ENCODE measurements around the gene DMRTB1. TPM values are rescaled to one million over a fixed set of nuclear protein-coding genes. Genes with fewer than 3 reads are reported as not detected.

The DMRTB1 gene
- polyA plus RNA-seq, 1 donor from 2014 or later = not detected

DNA sequence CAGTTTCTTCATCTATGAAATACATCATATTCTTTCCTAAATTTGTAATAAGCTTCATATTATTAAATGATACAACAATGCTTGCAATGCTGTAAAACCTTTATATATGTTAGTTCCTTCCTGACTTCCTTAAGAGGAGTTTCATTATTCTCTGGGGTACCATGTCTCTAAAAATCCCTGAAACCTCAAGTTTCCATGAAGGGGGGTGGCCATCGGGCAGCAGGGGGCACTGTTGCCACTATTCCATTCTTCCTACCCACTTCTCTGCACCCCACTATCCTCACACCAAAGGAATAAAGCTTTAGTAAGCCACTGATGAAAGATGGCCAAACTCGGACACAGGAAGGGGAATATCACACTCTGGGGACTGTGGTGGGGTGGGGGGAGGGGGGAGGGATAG is 9.0 kb upstream of the DMRTB1 start:
- TF ChIP-seq RAD21 (conservative IDR thresholded peaks at IDR 0.05) (no peak), SMC3 (conservative IDR thresholded peaks at IDR 0.05; ENCODE audit: poor library complexity) (no peak), EZH2 (IDR thresholded peaks at IDR 0.05; ENCODE audit: borderline replicate concordance, insufficient read depth, low read length, poor library complexity, severe bottlenecking) (no peak), POLR2AphosphoS5 (IDR thresholded peaks at IDR 0.05) (no peak), TAF1 (IDR thresholded peaks at IDR 0.05; ENCODE audit: low read depth) (no peak), MXI1 (conservative IDR thresholded peaks at IDR 0.05; ENCODE audit: poor library complexity, severe bottlenecking) (no peak), EP300 (conservative IDR thresholded peaks at IDR 0.05; ENCODE audit: poor library complexity, severe bottlenecking) (no peak)
- TF ChIP-seq, protein P1, sequence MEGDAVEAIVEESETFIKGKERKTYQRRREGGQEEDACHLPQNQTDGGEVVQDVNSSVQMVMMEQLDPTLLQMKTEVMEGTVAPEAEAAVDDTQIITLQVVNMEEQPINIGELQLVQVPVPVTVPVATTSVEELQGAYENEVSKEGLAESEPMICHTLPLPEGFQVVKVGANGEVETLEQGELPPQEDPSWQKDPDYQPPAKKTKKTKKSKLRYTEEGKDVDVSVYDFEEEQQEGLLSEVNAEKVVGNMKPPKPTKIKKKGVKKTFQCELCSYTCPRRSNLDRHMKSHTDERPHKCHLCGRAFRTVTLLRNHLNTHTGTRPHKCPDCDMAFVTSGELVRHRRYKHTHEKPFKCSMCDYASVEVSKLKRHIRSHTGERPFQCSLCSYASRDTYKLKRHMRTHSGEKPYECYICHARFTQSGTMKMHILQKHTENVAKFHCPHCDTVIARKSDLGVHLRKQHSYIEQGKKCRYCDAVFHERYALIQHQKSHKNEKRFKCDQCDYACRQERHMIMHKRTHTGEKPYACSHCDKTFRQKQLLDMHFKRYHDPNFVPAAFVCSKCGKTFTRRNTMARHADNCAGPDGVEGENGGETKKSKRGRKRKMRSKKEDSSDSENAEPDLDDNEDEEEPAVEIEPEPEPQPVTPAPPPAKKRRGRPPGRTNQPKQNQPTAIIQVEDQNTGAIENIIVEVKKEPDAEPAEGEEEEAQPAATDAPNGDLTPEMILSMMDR (IDR thresholded peaks at IDR 0.05; ENCODE audit: poor library complexity, severe bottlenecking) = no peak
- TF ChIP-seq, protein P2, sequence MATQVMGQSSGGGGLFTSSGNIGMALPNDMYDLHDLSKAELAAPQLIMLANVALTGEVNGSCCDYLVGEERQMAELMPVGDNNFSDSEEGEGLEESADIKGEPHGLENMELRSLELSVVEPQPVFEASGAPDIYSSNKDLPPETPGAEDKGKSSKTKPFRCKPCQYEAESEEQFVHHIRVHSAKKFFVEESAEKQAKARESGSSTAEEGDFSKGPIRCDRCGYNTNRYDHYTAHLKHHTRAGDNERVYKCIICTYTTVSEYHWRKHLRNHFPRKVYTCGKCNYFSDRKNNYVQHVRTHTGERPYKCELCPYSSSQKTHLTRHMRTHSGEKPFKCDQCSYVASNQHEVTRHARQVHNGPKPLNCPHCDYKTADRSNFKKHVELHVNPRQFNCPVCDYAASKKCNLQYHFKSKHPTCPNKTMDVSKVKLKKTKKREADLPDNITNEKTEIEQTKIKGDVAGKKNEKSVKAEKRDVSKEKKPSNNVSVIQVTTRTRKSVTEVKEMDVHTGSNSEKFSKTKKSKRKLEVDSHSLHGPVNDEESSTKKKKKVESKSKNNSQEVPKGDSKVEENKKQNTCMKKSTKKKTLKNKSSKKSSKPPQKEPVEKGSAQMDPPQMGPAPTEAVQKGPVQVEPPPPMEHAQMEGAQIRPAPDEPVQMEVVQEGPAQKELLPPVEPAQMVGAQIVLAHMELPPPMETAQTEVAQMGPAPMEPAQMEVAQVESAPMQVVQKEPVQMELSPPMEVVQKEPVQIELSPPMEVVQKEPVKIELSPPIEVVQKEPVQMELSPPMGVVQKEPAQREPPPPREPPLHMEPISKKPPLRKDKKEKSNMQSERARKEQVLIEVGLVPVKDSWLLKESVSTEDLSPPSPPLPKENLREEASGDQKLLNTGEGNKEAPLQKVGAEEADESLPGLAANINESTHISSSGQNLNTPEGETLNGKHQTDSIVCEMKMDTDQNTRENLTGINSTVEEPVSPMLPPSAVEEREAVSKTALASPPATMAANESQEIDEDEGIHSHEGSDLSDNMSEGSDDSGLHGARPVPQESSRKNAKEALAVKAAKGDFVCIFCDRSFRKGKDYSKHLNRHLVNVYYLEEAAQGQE (IDR thresholded peaks at IDR 0.05; ENCODE audit: borderline replicate concordance) = no peak
- Histone ChIP-seq H3K4me2 (ENCODE audit: low read length) (no peak overlapping the region), H3K4me3 (ENCODE audit: low read length) (no peak overlapping the region), H3K9me3 (ENCODE audit: low read length) (no peaks in the 10 kb centered on the region), H3K27ac (ENCODE audit: low read length) (no peak overlapping the region), H3F3A (ENCODE audit: insufficient read depth, low read length, poor library complexity, severe bottlenecking) (no peaks in the 10 kb centered on the region), H3K79me2 (replicated peaks; ENCODE audit: insufficient read depth, low read length) (no peaks in the 10 kb centered on the region), H2AFZ (ENCODE audit: low read depth, low read length) (no peak overlapping the region), H3K36me3 (ENCODE audit: insufficient read depth, low read length) (no peaks in the 10 kb centered on the region), H3K27me3 (ENCODE audit: insufficient read depth, low read depth, low read length) (no peaks in the 10 kb centered on the region), H3K9ac (ENCODE audit: low read length) (no peak overlapping the region), H3K9me2 (ENCODE audit: insufficient read depth, low read length) (no peaks in the 10 kb centered on the region), H4K20me1 (ENCODE audit: insufficient read depth) (no peaks in the 10 kb centered on the region)

DNA sequence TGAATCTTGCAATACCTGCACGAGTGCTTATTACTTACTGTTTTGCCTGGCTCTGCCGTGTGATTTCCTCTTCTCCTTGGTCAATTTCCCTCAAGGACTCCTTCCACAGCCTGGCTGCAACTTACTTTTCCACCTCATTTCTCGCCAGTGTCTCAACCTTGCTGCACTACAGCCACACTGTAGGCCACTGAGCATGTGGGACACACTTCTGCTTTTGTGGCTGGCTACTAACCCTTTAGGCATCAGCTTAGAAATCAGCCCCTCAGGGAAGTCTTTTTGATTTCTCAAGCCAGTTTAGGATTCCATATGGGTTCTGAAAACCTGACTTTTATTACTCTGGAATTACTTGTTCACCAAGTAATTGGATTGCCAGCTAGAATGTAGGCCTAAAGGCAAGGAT is 5.2 kb upstream of the DMRTB1 start:
- no peaks in the 10 kb centered on the region for H4K20me1 ChIP-seq (ENCODE audit: insufficient read depth)
- no peaks in the 10 kb centered on the region for H3K27me3 ChIP-seq (ENCODE audit: insufficient read depth, low read depth, low read length)
- no peaks in the 10 kb centered on the region for H3K9me3 ChIP-seq (ENCODE audit: low read length)
- no peak overlapping the region for H2AFZ ChIP-seq (ENCODE audit: low read depth, low read length)
- H3K27ac ChIP-seq (ENCODE audit: low read length) = no peak overlapping the region
- TF ChIP-seq, protein P1 (IDR thresholded peaks at IDR 0.05; ENCODE audit: poor library complexity, severe bottlenecking) = no peak
- TF ChIP-seq, protein P2 (IDR thresholded peaks at IDR 0.05; ENCODE audit: borderline replicate concordance) = no peak
- TF ChIP-seq EZH2 (IDR thresholded peaks at IDR 0.05; ENCODE audit: borderline replicate concordance, insufficient read depth, low read length, poor library complexity, severe bottlenecking) = no peak
- TF ChIP-seq SMC3 (conservative IDR thresholded peaks at IDR 0.05; ENCODE audit: poor library complexity) = no peak
- TF ChIP-seq EP300 (conservative IDR thresholded peaks at IDR 0.05; ENCODE audit: poor library complexity, severe bottlenecking) = no peak
- TF ChIP-seq POLR2AphosphoS5 (IDR thresholded peaks at IDR 0.05) = no peak
- no peak for TF ChIP-seq TAF1 (IDR thresholded peaks at IDR 0.05; ENCODE audit: low read depth)
- no peak for TF ChIP-seq RAD21 (conservative IDR thresholded peaks at IDR 0.05)
- no peak for TF ChIP-seq MXI1 (conservative IDR thresholded peaks at IDR 0.05; ENCODE audit: poor library complexity, severe bottlenecking)
- no peaks in the 10 kb centered on the region for H3F3A ChIP-seq (ENCODE audit: insufficient read depth, low read length, poor library complexity, severe bottlenecking)
- no peaks in the 10 kb centered on the region for H3K36me3 ChIP-seq (ENCODE audit: insufficient read depth, low read length)
- H3K79me2 ChIP-seq (replicated peaks; ENCODE audit: insufficient read depth, low read length) = no peaks in the 10 kb centered on the region
- no peak overlapping the region for H3K4me3 ChIP-seq (ENCODE audit: low read length)
- no peak overlapping the region for H3K4me2 ChIP-seq (ENCODE audit: low read length)
- no peak overlapping the region for H3K9ac ChIP-seq (ENCODE audit: low read length)
- H3K9me2 ChIP-seq (ENCODE audit: insufficient read depth, low read length) = no peaks in the 10 kb centered on the region
